ENCODE results near the gene WDR87.
"Not testable (repeated sequence)": the region's sequence is repeated elsewhere in the genome, so short reads cannot be mapped to it uniquely, and the experiment has no call there.

WDR87 gene

DNA sequence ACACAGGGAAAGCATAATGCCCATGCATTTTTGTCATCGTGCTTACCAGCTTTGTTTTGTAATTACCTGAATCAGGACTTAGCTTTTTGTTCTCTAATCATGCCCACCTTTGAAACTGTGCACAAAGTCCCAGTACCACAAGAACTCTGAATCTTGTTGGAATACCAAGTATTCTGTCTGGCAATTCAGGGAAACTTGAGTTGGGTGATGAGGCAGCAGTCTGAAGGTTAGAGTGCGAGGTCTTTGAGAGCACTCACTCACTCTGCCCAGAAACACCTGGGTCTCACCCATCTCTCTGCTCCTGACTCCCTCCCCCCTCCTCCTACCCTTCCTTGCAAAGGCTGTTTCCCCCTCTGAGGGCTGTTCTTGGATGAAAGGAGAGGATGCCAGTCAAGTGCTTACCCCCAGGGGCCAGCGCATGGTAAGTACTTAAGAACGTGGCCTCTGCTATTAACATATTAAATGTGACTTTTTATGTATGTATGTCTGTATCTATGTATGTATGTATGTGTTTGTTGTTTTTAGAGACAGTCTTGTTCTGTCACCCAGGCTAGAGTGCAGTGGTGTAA lies 23.0 kb upstream of the WDR87 start:
- DNase-seq, result no peak

GRCh38 chr19:37928527-37929286 lies 22.3 kb upstream of the WDR87 start:
- no peak for DNase-seq

DNA sequence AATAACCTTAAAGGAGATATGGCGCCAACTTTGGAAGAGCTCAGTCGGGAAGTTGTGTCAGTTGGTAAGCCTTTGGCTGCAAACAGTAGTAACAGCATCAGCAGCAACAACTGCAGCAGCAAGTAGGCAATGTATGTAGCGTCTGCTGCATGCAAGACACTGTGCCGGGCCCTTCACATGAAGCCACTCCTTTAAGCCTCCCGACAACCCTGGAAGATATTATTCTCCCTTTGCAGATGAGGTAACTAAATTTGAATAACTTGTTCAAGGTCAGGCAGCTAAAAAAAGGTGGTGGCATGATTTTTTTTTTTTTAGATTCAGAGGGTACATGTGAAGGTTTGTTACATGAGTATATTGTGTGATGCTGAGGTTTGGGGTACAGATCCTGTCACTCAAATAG lies 20.3 kb upstream of the WDR87 start:
- DNase-seq, result no peak

DNA sequence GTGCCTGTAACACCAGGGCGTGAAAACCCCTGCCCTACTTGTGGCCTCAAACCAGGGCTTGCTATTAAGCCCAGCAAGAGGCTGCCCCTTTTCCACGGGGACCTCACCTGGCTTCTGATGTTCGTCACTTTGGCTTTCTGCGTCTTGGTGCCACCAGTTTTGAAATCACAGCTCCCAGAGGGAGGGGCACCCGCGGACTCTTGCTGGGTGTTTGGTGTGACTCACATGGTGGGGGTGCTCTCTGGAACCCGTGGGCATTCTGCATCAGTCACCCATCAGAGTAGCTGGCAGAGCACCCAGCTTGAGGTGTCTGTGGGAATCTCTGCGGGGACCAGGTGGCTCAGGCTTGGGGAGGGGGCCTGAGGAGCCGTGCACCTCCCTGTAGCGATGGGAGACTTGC lies 19.9 kb upstream of the WDR87 start:
- no peak for DNase-seq

DNA sequence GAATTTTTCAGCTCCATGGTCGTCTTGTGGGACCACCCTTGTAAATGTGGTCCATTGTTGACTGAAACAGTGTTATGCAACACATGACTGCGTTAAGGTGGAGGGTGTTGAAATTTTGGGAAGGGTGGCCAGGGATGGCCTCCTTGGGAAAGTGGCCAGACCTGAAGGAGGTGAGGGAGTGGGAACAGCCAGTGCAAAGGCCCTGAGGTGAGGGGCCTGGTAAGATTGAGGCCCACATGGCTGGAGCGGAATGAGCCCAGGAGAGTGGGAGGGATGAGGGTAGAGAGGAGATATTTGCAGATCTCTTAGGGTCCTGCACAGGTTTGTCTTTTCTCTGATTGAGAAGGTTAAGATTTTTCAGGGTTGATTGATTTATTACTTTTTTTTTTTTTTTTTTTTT lies 18.8 kb upstream of the WDR87 start:
- no peak for DNase-seq

- not testable (repeated sequence) for DNase-seq
Observed at GRCh38 chr19:37924573-37924972, 18.2 kb upstream of the WDR87 start.

GRCh38 chr19:37920591-37921450 lies 14.4 kb upstream of the WDR87 start:
- no peak for DNase-seq

DNA sequence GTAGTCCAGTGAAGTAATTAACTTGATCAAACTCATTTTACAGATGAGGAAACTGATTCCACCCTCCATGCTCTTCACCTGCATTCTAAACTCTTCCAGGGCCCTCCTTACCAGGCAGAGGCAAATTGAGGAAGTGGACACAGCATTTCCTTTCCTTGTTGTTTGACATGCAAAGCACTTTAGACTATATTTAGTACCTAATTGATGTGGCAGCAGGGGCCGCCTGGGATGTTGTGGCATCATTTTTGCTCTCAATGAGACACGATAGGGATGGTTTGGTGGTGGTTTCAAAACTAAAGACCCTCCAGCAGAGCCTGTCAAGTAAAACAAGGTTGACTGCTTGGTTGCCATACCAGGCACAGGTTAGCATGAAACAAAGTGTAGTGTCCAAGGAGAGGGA lies 8.5 kb upstream of the WDR87 start:
- no peak for DNase-seq

- DNase-seq, result no peak
Observed at GRCh38 chr19:37909661-37910199, 3.3 kb upstream of the WDR87 start.

GRCh38 chr19:37907735-37908455 lies 1.5 kb upstream of the WDR87 start:
- DNase-seq, result no peak

DNA sequence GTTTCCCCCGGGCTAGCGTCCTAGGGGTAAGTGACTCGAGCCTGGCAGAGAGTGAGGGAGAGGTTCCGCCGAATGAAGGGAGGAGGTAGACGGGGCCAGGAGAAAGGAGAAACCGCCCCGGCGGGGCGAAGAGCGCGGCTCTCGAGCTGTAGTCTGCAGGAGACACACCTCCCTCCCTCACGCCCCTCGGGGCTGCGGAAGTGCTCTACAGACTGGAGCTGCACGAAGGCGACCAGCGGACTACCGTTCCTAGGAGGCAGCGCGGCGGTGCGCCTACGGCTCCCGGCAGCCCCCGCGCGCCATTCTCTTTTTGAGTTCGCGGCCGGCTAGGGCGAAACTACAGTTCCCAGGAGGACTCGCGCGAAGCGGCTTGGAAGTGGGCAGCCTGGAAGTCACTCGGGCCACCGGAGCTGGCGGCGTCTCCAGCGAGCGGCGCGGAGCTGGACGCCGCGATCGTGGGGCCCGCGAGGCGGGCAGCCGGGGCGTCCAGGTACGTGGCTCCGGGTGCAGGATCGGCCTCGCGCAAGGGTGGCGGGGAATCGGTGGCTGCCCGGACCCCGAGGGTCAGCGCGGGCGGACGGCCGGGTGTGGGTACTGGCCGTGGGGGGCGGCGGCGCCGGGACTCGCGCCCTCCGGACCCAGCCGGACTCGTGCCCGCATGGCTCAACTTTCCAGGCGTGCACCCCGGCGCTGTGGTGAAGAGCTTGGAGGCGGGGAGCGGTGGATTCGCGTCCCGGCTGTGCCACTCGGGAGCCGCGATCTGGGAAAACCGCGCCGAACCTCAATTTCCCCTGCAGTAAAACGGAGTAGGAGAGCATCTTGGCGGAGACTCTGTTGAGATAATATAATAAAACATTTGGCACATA lies 708 bp upstream of the WDR87 start, which contains the start of gene SIPA1L3:
TSS of gene SIPA1L3 (plus strand) at position 340 of the 866 bp plus-strand sequence. CDS start 174,358 bp downstream, outside the sequence.
- peak; percentile 93 for DNase-seq

- no peak for DNase-seq
Observed at GRCh38 chr19:37903096-37903495, 3.3 kb downstream of the WDR87 start.

DNA sequence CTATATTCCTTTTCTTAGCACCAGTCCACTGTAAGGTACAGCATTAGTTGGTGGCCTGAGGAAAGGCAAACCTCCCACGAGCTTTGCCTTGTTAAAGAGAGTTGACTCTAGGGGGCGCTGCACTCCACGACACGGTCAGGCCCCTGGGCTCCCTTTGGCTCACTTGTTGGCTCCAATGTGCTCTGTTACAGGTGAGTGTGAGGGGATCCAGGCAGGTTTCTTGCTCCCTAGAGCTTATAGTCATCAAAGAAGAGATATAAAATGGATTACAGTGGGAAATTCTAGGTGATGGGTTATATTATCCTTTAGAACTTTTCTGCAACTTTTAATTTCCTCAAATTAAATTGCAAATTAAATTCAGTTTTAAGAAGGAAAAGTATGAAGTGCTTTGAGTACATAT lies 3.7 kb downstream of the WDR87 start:
- DNase-seq, result peak; percentile 82

GRCh38 chr19:37899966-37900365 lies 6.4 kb downstream of the WDR87 start:
- DNase-seq, result no peak

- DNase-seq, result no peak
Observed at GRCh38 chr19:37899453-37899852, 6.9 kb downstream of the WDR87 start.

- DNase-seq, result no peak
Observed at GRCh38 chr19:37896180-37896579, 10.2 kb downstream of the WDR87 start.

- no peak for DNase-seq
Observed at GRCh38 chr19:37893845-37894575, 12.4 kb downstream of the WDR87 start.

DNA sequence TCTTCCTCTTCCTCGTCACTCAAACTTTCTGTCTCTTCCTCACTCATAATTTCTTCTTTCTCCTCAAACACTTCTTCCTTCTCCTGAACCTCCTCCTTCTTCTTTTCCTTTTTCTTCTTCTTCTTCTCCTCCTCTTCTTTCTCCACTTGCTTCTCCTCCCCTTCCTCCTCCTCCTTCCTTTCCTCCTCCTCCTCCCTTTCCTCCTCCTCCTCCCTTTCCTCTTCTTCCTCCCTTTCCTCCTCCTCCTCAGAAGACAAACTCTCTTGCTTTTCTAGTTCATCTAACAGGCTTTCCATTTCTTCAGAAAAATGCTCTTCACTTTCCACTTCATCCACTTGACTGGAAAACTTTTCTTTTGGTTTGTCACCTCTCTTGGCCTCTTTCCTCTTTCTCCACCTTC lies 19.8 kb downstream of the WDR87 start:
- no peak for DNase-seq

- no peak for DNase-seq
Observed at GRCh38 chr19:37885392-37885791, 21.0 kb downstream of the WDR87 start.

GRCh38 chr19:37877147-37877546 lies 29.2 kb downstream of the WDR87 start:
- DNase-seq, result no peak

GRCh38 chr19:37876032-37876431 lies 30.4 kb downstream of the WDR87 start:
- DNase-seq, result no peak
